Kidney (tissue), 14 donors: ENCODE results near the gene CNOT3. TPM values are rescaled to one million over a fixed set of nuclear protein-coding genes. Genes with fewer than 3 reads are reported as not detected.

ENCODE experiments used
- DNase-seq, 5 donors: peaks; one replicate each; pipeline ENCODE4 v3.0.0-alpha.2; 2013 to 2020
- FAIRE-seq: peaks from 2 replicates; lab custom pipeline; 2012; peaks lifted over from hg19 to GRCh38; lab: Jason Lieb, UNC
- H3K27ac ChIP-seq, 2 donors: one replicate each; pipeline ENCODE4 v1.7.0; 2013; ENCODE audit warnings: low read depth in 2 of 2, low read length in 2 of 2, inconsistent platforms in 1 of 2
- H3K27me3 ChIP-seq: one replicate; pipeline ENCODE4 v1.7.1; 2013; ENCODE audit warnings: low read length, inconsistent platforms; ENCODE audit not compliant: control insufficient read depth, insufficient read depth
- H3K36me3 ChIP-seq, 3 donors: one replicate each; pipeline versions ENCODE4 v1.7.0 to v1.7.1; 2013; ENCODE audit warnings: low read length in 3 of 3, control low read depth in 1 of 3, inconsistent platforms in 1 of 3; ENCODE audit not compliant: insufficient read depth in 3 of 3, control insufficient read depth in 2 of 3
- H3K4me1 ChIP-seq, 3 donors: one replicate each; pipeline versions ENCODE4 v1.7.0 to v1.7.1; 2013; ENCODE audit warnings: low read length in 3 of 3, inconsistent platforms in 1 of 3, low read depth in 1 of 3; ENCODE audit not compliant: control insufficient read depth in 2 of 3, insufficient read depth in 2 of 3
- H3K4me3 ChIP-seq, 3 donors: one replicate each; pipeline versions ENCODE4 v1.7.0 to v1.8.1; 2013; ENCODE audit warnings: low read length in 3 of 3, control low read depth in 1 of 3, inconsistent platforms in 1 of 3
- H3K9ac ChIP-seq, 3 donors: one replicate each; pipeline versions ENCODE4 v1.7.0 to v1.7.1; 2013; ENCODE audit warnings: low read length in 3 of 3, control low read depth in 1 of 3, inconsistent platforms in 1 of 3
- H3K9me3 ChIP-seq, 3 donors: one replicate each; pipeline versions ENCODE4 v1.7.0 to v1.7.1; 2013; ENCODE audit warnings: low read length in 3 of 3, control low read depth in 1 of 3, inconsistent platforms in 1 of 3; ENCODE audit not compliant: control insufficient read depth in 2 of 3, insufficient read depth in 1 of 3
- CTCF ChIP-seq: IDR thresholded peaks from 3 replicates; pipeline ENCODE4 v1.5.1; 2012; ENCODE audit warnings: mild to moderate bottlenecking, moderate library complexity, borderline replicate concordance; ENCODE audit not compliant: insufficient read depth; ENCODE audit errors: extremely low read depth
- intact Hi-C: fragments of 100-400 bp; cut with DNase I; formaldehyde crosslinking; loops from one replicate; pipeline ENCODE4 v1.11.1; 2022
- polyA plus RNA-seq: library from polyadenylated mRNA; stranded (reverse); fragments of 350-450 nt; fragmentation: Illumina TruSeq; extraction: RNeasy Lipid Tissue Mini Kit (QIAGEN cat#74804); gene quantifications from one replicate; pipeline ENCODE4 v1.2.3, GENCODE V29; 2014; ENCODE audit warnings: low read depth, low replicate concordance; ENCODE audit not compliant: insufficient read depth
- total RNA-seq: library from RNA; stranded (reverse); fragmentation: NEBNext Ultra II Directional; extraction: Animal tissue kit (Norgen Biotek cat#: 25700); gene quantifications from one replicate; pipeline ENCODE4 v1.2.1, GENCODE V29; 2021
- donor health status: control.
- donor health status: control.
- donor health status: control.
- donor health status: control.
- donor health status: control.
- donor health status: DM: yes; HTN: yes; CAD: no.
- donor health status: Normal renal cell carcinoma (clear cell type).

The CNOT3 gene
- total and polyA plus RNA-seq, 2 donors from 2014 or later, result 30.8 to 38.1 TPM

GRCh38 chr19:54172471-54173358, 35.2 kb downstream of the CNOT3 start, which contains the start of gene TMC4:
TSS of gene TMC4 (minus strand) at chr19:54173160. CDS start at chr19:54173117, 43 bp downstream.
- intact Hi-C loops, result loop anchor here (10.0 kb wide), 1 partner anchor 62 kb away; no protein-coding TSS in a partner anchor
- Histone ChIP-seq H3K4me1 (peaks cover 0 to 3% (median 0%) of the 10 kb centered on the region in 3 donors), H3K27me3 (no peaks in the 10 kb centered on the region), H3K9ac (peak within 1 kb of the TSS in 2 of 3 donors; percentile 80 to 82), H3K27ac (peak within 1 kb of the TSS; percentile 71 to 72), H3K36me3 (no peaks in the 10 kb centered on the region), H3K4me3 (peak within 1 kb of the TSS; percentile 16 to 80 (median 66)), H3K9me3 (no peaks in the 10 kb centered on the region)
- DNase-seq (peak; percentile 62 to 88 (median 73)), FAIRE-seq (no peak)
- no peak for TF ChIP-seq CTCF

- intact Hi-C loops, result loop anchor here (10.0 kb wide), 1 partner anchor 61 kb away; no protein-coding TSS in a partner anchor
- DNase-seq (peak in 1 of 5 donors; percentile 63), FAIRE-seq (no peak)
- no peak for TF ChIP-seq CTCF
- H3K36me3 ChIP-seq, result no peaks in the 10 kb centered on the region
- H3K9me3 ChIP-seq, result no peaks in the 10 kb centered on the region
- no peak overlapping the region for H3K9ac ChIP-seq
- peak overlapping the region in 1 of 3 donors; percentile 66 for H3K4me3 ChIP-seq
- H3K4me1 ChIP-seq, result peaks cover 0 to under 1% (median 0%) of the 10 kb centered on the region in 3 donors
- H3K27me3 ChIP-seq, result no peaks in the 10 kb centered on the region
- peak overlapping the region in 1 of 2 donors; percentile 71 for H3K27ac ChIP-seq
These were observed 35.8 kb downstream of the CNOT3 start for GRCh38 chr19:54173359-54173699.

- no peaks in the 10 kb centered on the region for H3K9me3 ChIP-seq
- H3K27ac ChIP-seq, result no peak overlapping the region
- no peaks in the 10 kb centered on the region for H3K4me1 ChIP-seq
- no peaks in the 10 kb centered on the region for H3K36me3 ChIP-seq
- FAIRE-seq, result no peak
- DNase-seq, result peak in 2 of 5 donors; percentile 61 to 72
- no peak for TF ChIP-seq CTCF
- H3K9ac ChIP-seq, result no peak overlapping the region
- no peaks in the 10 kb centered on the region for H3K27me3 ChIP-seq
- intact Hi-C loops, result loop anchor here (10.0 kb wide), 1 partner anchor 61 kb away; no protein-coding TSS in a partner anchor
- H3K4me3 ChIP-seq, result no peak overlapping the region
These were observed 36.6 kb downstream of the CNOT3 start for GRCh38 chr19:54173951-54174834.
